ENCODE measurements around the gene STEAP1.
"Not testable (repeated sequence)": the region's sequence is repeated elsewhere in the genome, so short reads cannot be mapped to it uniquely, and the experiment has no call there.

DNA sequence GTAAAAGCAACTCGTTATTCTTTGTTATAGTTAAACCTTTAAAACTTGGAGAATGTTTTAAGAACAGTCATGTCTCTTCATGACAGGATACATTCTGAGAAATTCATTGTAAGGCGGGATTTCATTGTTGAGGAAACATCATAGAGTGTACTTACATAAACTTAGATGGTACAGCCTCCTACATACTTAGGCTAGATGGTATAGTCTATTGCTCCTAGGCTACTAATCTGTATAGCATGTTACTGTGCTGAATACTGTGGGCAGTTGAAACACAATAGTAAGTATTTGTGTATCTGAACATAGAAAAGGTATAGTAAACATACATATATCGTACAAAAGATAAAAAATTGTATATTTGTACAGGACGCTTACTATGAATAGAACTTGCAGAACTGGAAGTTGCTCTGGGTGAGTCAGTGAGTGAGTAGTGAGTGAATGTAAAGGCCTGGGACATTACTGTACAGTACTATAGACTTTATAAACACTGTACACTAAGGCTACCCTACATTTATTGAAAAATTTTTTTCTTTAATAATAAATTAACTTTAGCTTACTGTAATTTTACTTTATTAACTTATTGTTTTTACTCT lies 3.6 kb downstream of the STEAP1 start:
- not testable (repeated sequence) for TF ChIP-seq POLR2A, POLR2AphosphoS5 (IDR thresholded peaks at IDR 0.05; ENCODE audit: low read depth, low read length)
